ENCODE data around the gene ZER1.

GRCh38 chr9:128714586-128715435 lies 56.9 kb downstream of the ZER1 start:
- TF ChIP-seq POLR2A (IDR thresholded peaks at IDR 0.05): no peak
- TF ChIP-seq, protein P1, sequence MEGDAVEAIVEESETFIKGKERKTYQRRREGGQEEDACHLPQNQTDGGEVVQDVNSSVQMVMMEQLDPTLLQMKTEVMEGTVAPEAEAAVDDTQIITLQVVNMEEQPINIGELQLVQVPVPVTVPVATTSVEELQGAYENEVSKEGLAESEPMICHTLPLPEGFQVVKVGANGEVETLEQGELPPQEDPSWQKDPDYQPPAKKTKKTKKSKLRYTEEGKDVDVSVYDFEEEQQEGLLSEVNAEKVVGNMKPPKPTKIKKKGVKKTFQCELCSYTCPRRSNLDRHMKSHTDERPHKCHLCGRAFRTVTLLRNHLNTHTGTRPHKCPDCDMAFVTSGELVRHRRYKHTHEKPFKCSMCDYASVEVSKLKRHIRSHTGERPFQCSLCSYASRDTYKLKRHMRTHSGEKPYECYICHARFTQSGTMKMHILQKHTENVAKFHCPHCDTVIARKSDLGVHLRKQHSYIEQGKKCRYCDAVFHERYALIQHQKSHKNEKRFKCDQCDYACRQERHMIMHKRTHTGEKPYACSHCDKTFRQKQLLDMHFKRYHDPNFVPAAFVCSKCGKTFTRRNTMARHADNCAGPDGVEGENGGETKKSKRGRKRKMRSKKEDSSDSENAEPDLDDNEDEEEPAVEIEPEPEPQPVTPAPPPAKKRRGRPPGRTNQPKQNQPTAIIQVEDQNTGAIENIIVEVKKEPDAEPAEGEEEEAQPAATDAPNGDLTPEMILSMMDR (IDR thresholded peaks at IDR 0.05): no peak

Data from uterus (tissue), 2 donors.